DOHH2 (cell line): ENCODE data around the gene LRRC59.

Source experiments
- CTCF ChIP-seq: fragments of 200-600 bp; sonication (generic); IDR thresholded peaks from one replicate; pipeline ENCODE4 v1.5.1; 2014; ENCODE audit warnings: antibody characterized with exemption, mild to moderate bottlenecking, low read depth, low read length; ENCODE audit not compliant: poor library complexity, severe bottlenecking
- EZH2phosphoT487 ChIP-seq: fragments of 200-600 bp; sonication (generic); IDR thresholded peaks from 2 replicates; pipeline ENCODE4 v1.6.1; 2017; ENCODE audit warnings: borderline replicate concordance, mild to moderate bottlenecking, antibody characterized with exemption, low read length, moderate library complexity, mixed read lengths

- no peak for TF ChIP-seq CTCF
- TF ChIP-seq EZH2phosphoT487 = no peak
These were observed 38.2 kb downstream of the LRRC59 start for GRCh38 chr17:50359005-50359699.
